ENCODE data around the gene C14orf93.

DNA sequence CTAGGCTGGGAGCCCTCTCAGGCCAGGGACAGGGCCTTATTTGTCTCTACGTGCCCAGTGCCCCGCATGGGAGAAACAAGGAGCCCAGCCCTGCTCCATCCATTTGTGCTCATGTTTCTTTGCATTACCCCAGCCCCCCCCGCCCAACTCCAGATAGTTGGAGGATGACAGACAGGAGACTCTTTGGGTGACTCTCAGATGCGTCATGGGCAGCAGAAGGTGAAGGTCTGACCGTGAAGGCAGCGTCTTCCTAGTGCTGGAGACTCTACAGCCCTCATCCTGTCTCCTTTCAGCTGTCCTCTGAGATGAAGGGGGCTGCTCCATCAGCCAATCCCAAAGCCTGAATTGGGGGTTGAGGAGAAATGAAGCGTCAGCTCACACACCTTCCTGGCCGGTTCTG lies 31.8 kb upstream of the C14orf93 start:
- TF ChIP-seq CTCF (conservative IDR thresholded peaks at IDR 0.05; ENCODE audit: low read depth, low read length): no peak
- TF ChIP-seq EZH2 (IDR thresholded peaks at IDR 0.05; ENCODE audit: borderline replicate concordance, low read depth, low read length, poor library complexity, severe bottlenecking): no peak
